Heart right ventricle (tissue), 16 donors: ENCODE results near the gene PRPF38A. TPM values are rescaled to one million over a fixed set of nuclear protein-coding genes. Genes with fewer than 3 reads are reported as not detected.

Experiments used
- ATAC-seq, 8 donors: fragments of 200-7000 bp; cut with Tn5 transposase; one replicate each; pipeline ENCODE4 v1.9.1; 2020; ENCODE audit warnings: mild to moderate bottlenecking in 8 of 8, moderate library complexity in 8 of 8, moderate number of reproducible peaks in 1 of 8
- DNase-seq, 2 donors: peaks; one replicate each; pipeline ENCODE4 v3.0.0-alpha.2; 2020
- H3K27ac ChIP-seq, 10 donors: fragments of 200-600 bp; sonication (generic) in 2 of 10; one replicate each; pipeline versions ENCODE4 v1.5.0 to v1.8.0; 2020 to 2022; ENCODE audit warnings: mild to moderate bottlenecking in 3 of 10
- H3K27me3 ChIP-seq, 7 donors: fragments of 200-600 bp; one replicate each; pipeline ENCODE4 v1.8.0; 2021 to 2022; ENCODE audit warnings: mild to moderate bottlenecking in 2 of 7
- H3K36me3 ChIP-seq, 9 donors: fragments of 200-600 bp; sonication (generic) in 1 of 9; one replicate each; pipeline versions ENCODE4 v1.5.0 to v1.8.0; 2020 to 2022; ENCODE audit warnings: mild to moderate bottlenecking in 2 of 9
- H3K4me1 ChIP-seq, 9 donors: fragments of 200-600 bp; sonication (generic) in 1 of 9; one replicate each; pipeline versions ENCODE4 v1.5.0 to v1.8.0; 2020 to 2022; ENCODE audit warnings: mild to moderate bottlenecking in 4 of 9
- H3K4me3 ChIP-seq, 10 donors: fragments of 200-600 bp; sonication (generic) in 2 of 10; one replicate each; pipeline versions ENCODE4 v1.5.0 to v1.8.0; 2020 to 2022; ENCODE audit warnings: mild to moderate bottlenecking in 7 of 10, moderate library complexity in 2 of 10
- H3K9me3 ChIP-seq, 11 donors: fragments of 200-600 bp in 10 of 11; sonication (generic) in 2 of 11; one replicate each; pipeline versions ENCODE4 v1.5.0 to v1.8.0; 2013 to 2022; ENCODE audit warnings: mild to moderate bottlenecking in 2 of 11, control low read depth in 1 of 11, moderate library complexity in 1 of 11
- WGBS, 2 donors: extraction: QIAGEN DNeasy Blood & Tissue Kit; methylation state at CpG; one replicate each; pipeline ENCODE4 v1.1.7; 2013; ENCODE audit warnings: inconsistent platforms in 1 of 2; 5-methylcytosine and 5-hydroxymethylcytosine counted together
- intact Hi-C, 10 donors: fragments of 100-400 bp; cut with DNase I; formaldehyde crosslinking; loops; one replicate each; pipeline versions ENCODE4 v1.11.1 to v1.14.2; 2022
- polyA plus RNA-seq, 2 donors: library from polyadenylated mRNA; stranded (reverse); fragments of 200-250 nt; gene quantifications; one replicate each; pipeline ENCODE4 v1.2.3, GENCODE V29; 2013
- total RNA-seq, 10 donors: library from RNA; stranded (reverse); fragmentation: NEBNext Ultra II Directional in 3 of 10; extraction: Animal tissue kit (Norgen Biotek cat#: 25700) in 3 of 10; gene quantifications; one replicate each; pipeline versions ENCODE4 v1.2.1 to v1.2.4, GENCODE V29; 2021 to 2023
- TF ChIP-seq, protein P1 (sequence below), 9 donors: fragments of 200-600 bp; sonication (generic) in 2 of 9; IDR thresholded peaks; one replicate each; pipeline versions ENCODE4 v1.5.0 to v1.8.0; 2021 to 2022; ENCODE audit warnings: antibody characterized with exemption in 9 of 9, mild to moderate bottlenecking in 5 of 9, moderate library complexity in 1 of 9
- donor health status: Arrhythmogenic right ventricular cardiomyopathy.
- donor health status: ischemic (EF 13 %, LVEDD 7.1; RV severe dilation, severe dysfunction).
- donor health status: healthy with polysubstance abuse.
- donor health status: DM: no; HTN: yes; CAD: no.
- donor health status: DM: no; HTN: no; CAD: no.
- donor health status: ischemic (EF 25% LVEDD 6.9; RV normal size, moderate dysfunction).
- donor health status: ischemic (EF 25% LVEDD 5.7; RV mildly dilated, moderate dysfunction).
- donor health status: healthy.
- donor health status: DM: yes; HTN: yes; CAD: no.
- donor health status: Ischemic cardiomyopathy.
- donor health status: ischemic (EF 35%, LVEDD 5.7; RV mildly dilated, moderate dysfunction).
- donor health status: nonischemic (EF 11% LVEDD 7.7; RV severe dilation, severe dysfunction).
- donor health status: DM: yes; HTN: yes; CAD: no.
- donor health status: PGD.
- donor health status: ischemic (EF 29% LVEDD 5.4; RV normal size, mild dysfunction).
- donor health status: nonischemic (EF 23%, LVEDD 6.1; RV moderate dilation, normal function).

PRPF38A gene
- total and polyA plus RNA-seq, 12 donors = 6.4 to 20.8 (median 18.1) TPM

DNA sequence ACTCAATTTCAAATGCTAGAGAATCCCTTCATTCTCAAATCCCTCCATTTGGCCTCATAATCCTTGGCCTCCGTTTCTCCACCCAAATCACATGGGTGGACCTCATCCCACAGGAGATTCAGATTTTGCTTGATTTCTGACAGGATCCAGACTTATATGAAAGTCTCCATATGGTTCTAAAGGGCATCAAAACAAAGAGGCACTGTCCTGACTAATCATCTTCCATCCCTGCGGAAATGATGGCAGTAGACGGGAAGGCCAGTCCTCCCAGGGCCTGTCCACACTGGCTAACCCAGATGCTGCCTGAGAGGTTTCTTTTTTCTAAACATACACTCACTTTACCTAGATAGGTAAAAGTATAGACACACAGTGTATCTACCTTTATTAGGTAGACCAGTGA lies 19.0 kb upstream of the PRPF38A start:
- Histone ChIP-seq H3K36me3 (peaks cover 0 to 62% (median 0%) of the 10 kb centered on the region in 9 donors), H3K4me1 (no peaks in the 10 kb centered on the region), H3K4me3 (no peak overlapping the region), H3K27ac (no peak overlapping the region), H3K9me3 (no peaks in the 10 kb centered on the region), H3K27me3 (no peaks in the 10 kb centered on the region)
- 91 to 92% methylated on average over 3 of the region's 3 CpGs for WGBS, 2 donors
- TF ChIP-seq, protein P1, sequence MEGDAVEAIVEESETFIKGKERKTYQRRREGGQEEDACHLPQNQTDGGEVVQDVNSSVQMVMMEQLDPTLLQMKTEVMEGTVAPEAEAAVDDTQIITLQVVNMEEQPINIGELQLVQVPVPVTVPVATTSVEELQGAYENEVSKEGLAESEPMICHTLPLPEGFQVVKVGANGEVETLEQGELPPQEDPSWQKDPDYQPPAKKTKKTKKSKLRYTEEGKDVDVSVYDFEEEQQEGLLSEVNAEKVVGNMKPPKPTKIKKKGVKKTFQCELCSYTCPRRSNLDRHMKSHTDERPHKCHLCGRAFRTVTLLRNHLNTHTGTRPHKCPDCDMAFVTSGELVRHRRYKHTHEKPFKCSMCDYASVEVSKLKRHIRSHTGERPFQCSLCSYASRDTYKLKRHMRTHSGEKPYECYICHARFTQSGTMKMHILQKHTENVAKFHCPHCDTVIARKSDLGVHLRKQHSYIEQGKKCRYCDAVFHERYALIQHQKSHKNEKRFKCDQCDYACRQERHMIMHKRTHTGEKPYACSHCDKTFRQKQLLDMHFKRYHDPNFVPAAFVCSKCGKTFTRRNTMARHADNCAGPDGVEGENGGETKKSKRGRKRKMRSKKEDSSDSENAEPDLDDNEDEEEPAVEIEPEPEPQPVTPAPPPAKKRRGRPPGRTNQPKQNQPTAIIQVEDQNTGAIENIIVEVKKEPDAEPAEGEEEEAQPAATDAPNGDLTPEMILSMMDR (IDR thresholded peaks at IDR 0.05) = no peak
- no peak for ATAC-seq
- intact Hi-C loops = no loop called here
- no peak for DNase-seq

DNA sequence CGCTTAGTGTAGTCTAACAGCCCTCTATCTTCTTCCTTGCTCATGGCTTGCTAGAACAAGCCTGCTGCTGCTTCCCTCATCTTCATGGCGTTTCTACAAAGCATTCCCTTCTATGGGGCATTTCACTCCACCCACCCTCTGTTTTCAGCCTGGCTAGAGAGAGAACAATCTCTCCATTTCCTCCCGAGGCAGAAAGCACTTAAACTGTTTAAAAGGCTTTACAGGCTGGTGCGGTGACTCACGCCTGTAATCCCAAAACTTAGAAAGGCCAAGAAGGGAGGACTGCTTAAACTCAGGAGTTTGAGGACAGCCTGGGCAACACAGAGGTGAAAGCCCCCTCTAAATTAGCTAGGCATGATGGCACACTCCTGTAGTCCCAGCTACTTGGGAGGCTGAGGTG lies 17.9 kb upstream of the PRPF38A start:
- ATAC-seq (no peak), DNase-seq (no peak)
- Histone ChIP-seq H3K36me3 (peaks cover 0 to 59% (median 0%) of the 10 kb centered on the region in 9 donors), H3K27me3 (no peaks in the 10 kb centered on the region), H3K27ac (no peak overlapping the region), H3K9me3 (no peaks in the 10 kb centered on the region), H3K4me1 (no peaks in the 10 kb centered on the region), H3K4me3 (no peak overlapping the region)
- 88 to 90% methylated on average over 5 of the region's 5 CpGs for WGBS, 2 donors
- TF ChIP-seq, protein P1 (IDR thresholded peaks at IDR 0.05) = no peak
- intact Hi-C loops = no loop called here

DNA sequence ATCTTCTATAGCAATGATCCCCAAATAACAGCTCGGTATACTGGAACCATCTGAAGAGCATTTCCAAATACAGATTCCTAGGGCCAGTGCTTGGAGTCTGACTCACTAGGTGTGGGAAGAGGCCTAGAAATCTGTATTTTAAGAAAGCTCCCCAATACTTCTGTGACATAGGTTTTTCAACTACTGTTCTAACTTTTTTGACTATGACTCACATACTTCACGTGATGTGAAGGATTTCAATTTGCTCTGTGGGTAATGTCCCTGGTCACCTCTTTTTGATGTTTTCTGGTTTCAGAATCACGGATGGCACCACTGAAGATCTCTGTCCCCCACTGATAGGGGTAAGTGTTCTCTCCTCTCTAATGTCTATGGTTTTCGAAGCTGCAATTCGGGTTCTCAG lies 11.2 kb upstream of the PRPF38A start:
- no peak overlapping the region for H3K4me3 ChIP-seq
- no peak overlapping the region for H3K27ac ChIP-seq
- TF ChIP-seq, protein P1 (IDR thresholded peaks at IDR 0.05) = no peak
- no peaks in the 10 kb centered on the region for H3K27me3 ChIP-seq
- WGBS, 2 donors = 96 to 98% methylated on average over 5 of the region's 5 CpGs
- no peak for DNase-seq
- intact Hi-C loops = no loop called here
- H3K9me3 ChIP-seq = no peaks in the 10 kb centered on the region
- no peak for ATAC-seq
- H3K4me1 ChIP-seq = no peaks in the 10 kb centered on the region
- H3K36me3 ChIP-seq = peaks cover 0 to 52% (median 0%) of the 10 kb centered on the region in 9 donors

DNA sequence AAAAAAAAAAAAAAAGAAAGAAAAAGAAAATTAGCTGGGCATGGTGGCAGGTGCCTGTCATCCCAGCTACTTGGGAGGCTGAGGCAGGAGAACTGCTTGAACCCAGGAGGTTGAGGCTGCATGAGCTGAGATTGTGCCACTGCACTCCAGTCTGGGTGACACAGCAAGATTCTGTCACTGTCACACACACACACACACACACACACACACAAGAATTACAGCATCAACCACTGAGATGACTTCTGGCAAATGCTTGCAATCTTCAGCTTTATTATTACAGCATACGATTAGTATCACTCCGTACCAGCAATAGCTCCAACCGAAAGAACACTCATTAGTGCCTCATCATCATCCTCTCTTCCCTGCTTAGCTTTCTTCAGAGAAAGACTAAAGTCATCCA lies 4.8 kb upstream of the PRPF38A start:
- WGBS, 2 donors = 95 to 98% methylated on average over 3 of the region's 3 CpGs
- Histone ChIP-seq H3K4me1 (peaks cover 4 to 12% (median 7%) of the 10 kb centered on the region in 9 donors), H3K4me3 (no peak overlapping the region), H3K9me3 (no peaks in the 10 kb centered on the region), H3K27me3 (no peaks in the 10 kb centered on the region), H3K27ac (no peak overlapping the region), H3K36me3 (peaks cover 0 to 34% (median 0%) of the 10 kb centered on the region in 9 donors)
- ATAC-seq = no peak
- no peak for DNase-seq
- intact Hi-C loops = loop anchor here in 2 of 10 donors (10.0 kb wide), 2 partner anchors 285 to 295 kb away; partner anchors contain the start of gene COA7 (in 1 of the 2)
- TF ChIP-seq, protein P1 (IDR thresholded peaks at IDR 0.05) = no peak
